PC-3 (cell line): ENCODE measurements around the gene VPS54. TPM values are rescaled to one million over a fixed set of nuclear protein-coding genes. Genes with fewer than 3 reads are reported as not detected.

ENCODE experiments used
- ATAC-seq: fragments of 200-7000 bp; cut with Tn5 transposase; 2 replicates; pipeline ENCODE4 v1.9.1; 2020; ENCODE audit warnings: mild to moderate bottlenecking, moderate library complexity
- BruUV-seq: library from RNA; stranded (reverse); fragments of 400-500 nt; replicated peaks from 2 replicates; lab custom pipeline; 2021; lab: Mats Ljungman, UMichigan
- CTCF ChIA-PET: fragments of 300-600 bp; sonication (Branson Sonifier 250); formaldehyde crosslinking; loops from one replicate; lab custom pipeline; 2022; ENCODE audit warnings: antibody characterized with exemption; lab: Charles Lee
- POLR2A ChIA-PET: fragments of 300-600 bp; sonication (Branson Sonifier 250); formaldehyde crosslinking; loops from one replicate; lab custom pipeline; 2022; ENCODE audit warnings: antibody characterized with exemption; ENCODE audit not compliant: unreplicated experiment; lab: Charles Lee
- DNase-seq: peaks from one replicate; pipeline ENCODE4 v3.0.0-alpha.2; 2015
- H2AFZ ChIP-seq: fragments of 300-600 bp; sonication (generic); 2 replicates; pipeline ENCODE4 v1.6.0; 2016; ENCODE audit warnings: antibody characterized with exemption, low read length
- H3F3A ChIP-seq: fragments of 300-600 bp; sonication (generic); one replicate; pipeline ENCODE4 v1.6.0; 2017; ENCODE audit warnings: antibody characterized with exemption, low read length, control low read depth, mild to moderate bottlenecking; ENCODE audit not compliant: unreplicated experiment
- H3K27ac ChIP-seq: fragments of 300-600 bp; sonication (generic); 2 replicates; pipeline ENCODE4 v1.5.1; 2016; ENCODE audit warnings: mild to moderate bottlenecking, low read length
- H3K27me3 ChIP-seq: fragments of 300-600 bp; sonication (generic); 2 replicates; pipeline ENCODE4 v1.6.1; 2016; ENCODE audit warnings: low read length, mixed read lengths
- H3K36me3 ChIP-seq: fragments of 300-600 bp; sonication (generic); 2 replicates; pipeline ENCODE4 v1.6.1; 2016; ENCODE audit warnings: low read depth, mixed run types, low read length, mixed read lengths
- H3K4me1 ChIP-seq: fragments of 300-600 bp; sonication (generic); 2 replicates; pipeline ENCODE4 v1.5.1; 2016; ENCODE audit warnings: low read length; ENCODE audit not compliant: insufficient read depth
- H3K4me2 ChIP-seq: fragments of 300-600 bp; sonication (generic); 2 replicates; pipeline ENCODE4 v1.6.0; 2016; ENCODE audit warnings: low read length
- H3K4me3 ChIP-seq: fragments of 300-600 bp; sonication (generic); 2 replicates; pipeline ENCODE4 v1.5.1; 2016; ENCODE audit warnings: mild to moderate bottlenecking, low read length, mixed read lengths
- H3K79me2 ChIP-seq: fragments of 300-600 bp; sonication (generic); 2 replicates; pipeline ENCODE4 v1.6.1; 2017; ENCODE audit warnings: low read length, mixed read lengths
- H3K9ac ChIP-seq: fragments of 300-600 bp; sonication (generic); 2 replicates; pipeline ENCODE4 v1.6.0; 2016; ENCODE audit warnings: mild to moderate bottlenecking, low read length
- H3K9me2 ChIP-seq: fragments of 300-600 bp; sonication (generic); replicated peaks from 2 replicates; pipeline ENCODE4 v1.6.1; 2016; ENCODE audit warnings: mixed run types, low read length, mixed read lengths
- H3K9me3 ChIP-seq: fragments of 300-600 bp; sonication (generic); 2 replicates; pipeline ENCODE4 v1.6.1; 2016; ENCODE audit warnings: low read length, mixed read lengths
- H4K20me1 ChIP-seq: fragments of 300-600 bp; sonication (generic); 2 replicates; pipeline ENCODE4 v1.6.1; 2016; ENCODE audit warnings: low read length, mixed read lengths
- EZH2 ChIP-seq: fragments of 300-600 bp; sonication (generic); IDR thresholded peaks from one replicate; pipeline ENCODE4 v1.6.1; 2017; ENCODE audit warnings: antibody characterized with exemption, mild to moderate bottlenecking, low read length; ENCODE audit not compliant: unreplicated experiment
- EZH2phosphoT487 ChIP-seq: fragments of 300-600 bp; sonication (generic); IDR thresholded peaks from 2 replicates; pipeline ENCODE4 v1.6.1; 2018; ENCODE audit warnings: mild to moderate bottlenecking, antibody characterized with exemption, low read length, borderline replicate concordance
- intact Hi-C: fragments of 100-400 bp; cut with micrococcal nuclease; formaldehyde crosslinking; loops from 2 replicates; pipeline ENCODE4 v1.9.0; 2023
- total RNA-seq: library from RNA; depleted of rRNA; stranded (reverse); fragments of >200 nt; gene quantifications from 2 replicates; pipeline ENCODE4 v1.2.3, GENCODE V29; 2014
- TF ChIP-seq, protein P1 (sequence below): fragments of 300-600 bp; sonication (generic); conservative IDR thresholded peaks from 2 replicates; pipeline ENCODE4 v1.5.1; 2017; ENCODE audit warnings: antibody characterized with exemption, low read depth, mild to moderate bottlenecking, low read length

The VPS54 gene
- total RNA-seq, 1 experiment from 2014 or later = 17.9 TPM

DNA sequence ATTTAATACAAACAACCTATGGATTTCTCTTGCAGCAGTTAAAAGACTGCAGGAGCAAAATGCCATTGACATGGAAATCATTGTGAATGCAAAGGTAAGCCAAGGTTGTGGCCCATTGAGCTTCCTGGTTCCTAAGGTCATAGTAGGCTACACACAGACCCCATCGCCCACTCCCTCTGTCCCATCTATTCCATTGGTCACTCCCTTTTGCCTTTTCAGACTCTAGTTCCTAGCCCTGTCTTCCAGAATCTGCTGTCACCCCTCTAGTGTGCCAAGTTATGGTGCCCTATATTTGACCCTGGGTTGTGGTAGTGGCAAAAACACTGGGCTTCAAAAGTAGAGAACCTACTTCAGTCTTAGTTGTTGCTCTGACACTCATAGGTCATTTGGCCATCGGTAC lies 132.8 kb downstream of the VPS54 start:
- ATAC-seq (no peak), DNase-seq (no peak)
- no peak overlapping the region for H3K9ac ChIP-seq
- no peak overlapping the region for H3K4me2 ChIP-seq
- H3K9me2 ChIP-seq = no peaks in the 10 kb centered on the region
- no peak overlapping the region for H2AFZ ChIP-seq
- no peaks in the 10 kb centered on the region for H3K27me3 ChIP-seq
- H4K20me1 ChIP-seq = peaks cover 4% of the 10 kb centered on the region; the same call in 1 of the 2 replicates
- H3K4me3 ChIP-seq = no peak overlapping the region
- no peaks in the 10 kb centered on the region for H3K9me3 ChIP-seq
- no peak for TF ChIP-seq EZH2
- TF ChIP-seq, protein P1, sequence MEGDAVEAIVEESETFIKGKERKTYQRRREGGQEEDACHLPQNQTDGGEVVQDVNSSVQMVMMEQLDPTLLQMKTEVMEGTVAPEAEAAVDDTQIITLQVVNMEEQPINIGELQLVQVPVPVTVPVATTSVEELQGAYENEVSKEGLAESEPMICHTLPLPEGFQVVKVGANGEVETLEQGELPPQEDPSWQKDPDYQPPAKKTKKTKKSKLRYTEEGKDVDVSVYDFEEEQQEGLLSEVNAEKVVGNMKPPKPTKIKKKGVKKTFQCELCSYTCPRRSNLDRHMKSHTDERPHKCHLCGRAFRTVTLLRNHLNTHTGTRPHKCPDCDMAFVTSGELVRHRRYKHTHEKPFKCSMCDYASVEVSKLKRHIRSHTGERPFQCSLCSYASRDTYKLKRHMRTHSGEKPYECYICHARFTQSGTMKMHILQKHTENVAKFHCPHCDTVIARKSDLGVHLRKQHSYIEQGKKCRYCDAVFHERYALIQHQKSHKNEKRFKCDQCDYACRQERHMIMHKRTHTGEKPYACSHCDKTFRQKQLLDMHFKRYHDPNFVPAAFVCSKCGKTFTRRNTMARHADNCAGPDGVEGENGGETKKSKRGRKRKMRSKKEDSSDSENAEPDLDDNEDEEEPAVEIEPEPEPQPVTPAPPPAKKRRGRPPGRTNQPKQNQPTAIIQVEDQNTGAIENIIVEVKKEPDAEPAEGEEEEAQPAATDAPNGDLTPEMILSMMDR = no peak
- ChIA-PET CTCF (no interaction called here), POLR2A (no interaction called here)
- peaks cover 13% of the 10 kb centered on the region for H3K4me1 ChIP-seq
- peaks cover 40% of the 10 kb centered on the region for H3K36me3 ChIP-seq
- no peaks in the 10 kb centered on the region for H3K79me2 ChIP-seq
- no TSS peak for BruUV-seq
- intact Hi-C loops = no loop called here
- H3F3A ChIP-seq = no peaks in the 10 kb centered on the region
- no peak overlapping the region for H3K27ac ChIP-seq

DNA sequence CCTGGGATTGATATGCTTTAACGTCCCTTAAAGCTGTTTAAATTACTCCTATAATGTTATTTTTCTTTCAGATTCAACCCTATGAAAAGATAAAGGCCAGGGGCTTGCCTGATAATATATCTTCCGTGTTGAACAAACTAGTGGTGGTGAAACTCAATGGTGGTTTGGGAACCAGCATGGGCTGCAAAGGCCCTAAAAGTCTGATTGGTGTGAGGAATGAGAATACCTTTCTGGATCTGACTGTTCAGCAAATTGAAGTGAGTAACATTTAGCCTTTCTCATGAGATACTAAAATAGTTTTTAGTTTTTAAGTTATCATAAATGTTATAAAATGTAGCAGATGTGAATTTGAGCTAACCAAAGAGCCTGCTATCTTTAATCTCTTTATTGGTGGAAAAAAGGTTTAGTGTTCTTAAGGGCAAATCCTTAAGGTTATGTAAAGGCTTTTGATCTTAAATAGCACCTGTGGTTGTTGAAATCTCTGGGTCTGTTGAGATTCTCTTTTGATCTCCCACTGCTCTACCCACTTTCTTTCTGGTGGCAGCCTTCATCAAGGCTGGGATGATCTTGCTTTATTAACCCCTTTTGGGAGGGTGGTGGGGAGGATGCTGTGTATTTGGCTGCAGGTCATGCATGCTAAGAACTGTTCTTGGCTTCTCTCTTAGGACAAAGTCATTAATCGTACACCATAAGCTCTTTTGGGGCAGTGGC lies 136.7 kb downstream of the VPS54 start:
- ChIA-PET CTCF (no interaction called here), POLR2A (no interaction called here)
- no peak overlapping the region for H3K27ac ChIP-seq
- H3K4me3 ChIP-seq = no peak overlapping the region
- intact Hi-C loops = no loop called here
- H3K4me1 ChIP-seq = no peaks in the 10 kb centered on the region
- H4K20me1 ChIP-seq = no peaks in the 10 kb centered on the region
- no peak overlapping the region for H2AFZ ChIP-seq
- H3K4me2 ChIP-seq = no peak overlapping the region
- no peak for TF ChIP-seq EZH2
- TF ChIP-seq EZH2phosphoT487 = no peak
- TF ChIP-seq, protein P1 = no peak
- DNase-seq (no peak), ATAC-seq (no peak)
- H3F3A ChIP-seq = no peaks in the 10 kb centered on the region
- no peaks in the 10 kb centered on the region for H3K9me2 ChIP-seq
- no peaks in the 10 kb centered on the region for H3K79me2 ChIP-seq
- H3K9me3 ChIP-seq = no peaks in the 10 kb centered on the region
- BruUV-seq = no TSS peak
- H3K9ac ChIP-seq = no peak overlapping the region
- H3K27me3 ChIP-seq = no peaks in the 10 kb centered on the region
- peaks cover 32% of the 10 kb centered on the region for H3K36me3 ChIP-seq

DNA sequence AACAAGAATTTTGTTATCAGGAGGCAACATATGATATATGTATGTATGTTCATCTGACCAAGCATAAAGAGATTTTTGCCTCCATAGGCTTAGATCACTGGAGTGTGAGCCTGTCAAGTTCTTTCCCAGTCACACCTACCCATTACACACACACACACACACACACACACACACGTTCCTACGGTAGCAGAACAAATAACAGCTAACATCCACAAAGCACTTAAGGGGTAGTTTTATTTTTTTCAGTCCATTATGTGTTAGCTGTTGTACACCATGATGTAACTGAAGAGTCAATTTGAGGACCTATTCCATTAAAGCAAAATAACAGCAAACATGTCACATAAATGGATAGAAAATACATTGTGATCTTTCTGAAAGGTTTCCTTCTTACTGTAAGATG lies 138.0 kb downstream of the VPS54 start:
- no peak for ATAC-seq
- CTCF ChIA-PET = no interaction called here

More for the DNA sequence above, 138.0 kb downstream of the VPS54 start:
- H3K9ac ChIP-seq = no peak overlapping the region
- H3F3A ChIP-seq = no peaks in the 10 kb centered on the region
- H3K27ac ChIP-seq = no peak overlapping the region
- no peaks in the 10 kb centered on the region for H3K9me2 ChIP-seq
- no peaks in the 10 kb centered on the region for H3K4me1 ChIP-seq
- POLR2A ChIA-PET = no interaction called here
- no peak overlapping the region for H2AFZ ChIP-seq
- H3K4me3 ChIP-seq = no peak overlapping the region
- DNase-seq = no peak
- no peak overlapping the region for H3K4me2 ChIP-seq
- no peaks in the 10 kb centered on the region for H3K79me2 ChIP-seq
- intact Hi-C loops = no loop called here
- no peaks in the 10 kb centered on the region for H3K27me3 ChIP-seq
- TF ChIP-seq EZH2phosphoT487 = no peak
- TF ChIP-seq, protein P1 = no peak
- TF ChIP-seq EZH2 = no peak
- H3K36me3 ChIP-seq = peaks cover 25% of the 10 kb centered on the region
- no peaks in the 10 kb centered on the region for H3K9me3 ChIP-seq
- no peaks in the 10 kb centered on the region for H4K20me1 ChIP-seq
- no TSS peak for BruUV-seq
